Ovary (tissue), 9 donors: ENCODE results near the gene CYREN. TPM values are rescaled to one million over a fixed set of nuclear protein-coding genes. Genes with fewer than 3 reads are reported as not detected.

ENCODE experiments used
- DNase-seq, 5 donors: peaks; one replicate each; pipeline ENCODE4 v3.0.0-alpha.2; 2019 to 2020
- H3K27ac ChIP-seq, 2 donors: fragments of 200-600 bp; one replicate each; pipeline versions ENCODE4 v1.5.1 to v1.8.0; 2019 to 2022
- H3K27me3 ChIP-seq: fragments of 200-600 bp; one replicate; pipeline ENCODE4 v1.8.0; 2022
- H3K36me3 ChIP-seq: fragments of 200-600 bp; sonication (generic); one replicate; pipeline ENCODE4 v1.5.1; 2019
- H3K4me1 ChIP-seq: one replicate; pipeline ENCODE4 v1.8.1; 2013; ENCODE audit warnings: mild to moderate bottlenecking, moderate library complexity; ENCODE audit not compliant: insufficient read depth
- H3K4me3 ChIP-seq: fragments of 200-600 bp; sonication (generic); one replicate; pipeline ENCODE4 v1.5.1; 2017
- H3K9me3 ChIP-seq, 2 donors: fragments of 200-600 bp in 1 of 2; sonication (generic) in 1 of 2; one replicate each; pipeline versions ENCODE4 v1.5.1 to v1.8.1; 2013 to 2019; ENCODE audit warnings: mild to moderate bottlenecking in 1 of 2, moderate library complexity in 1 of 2
- EP300 ChIP-seq: sonication (generic); formaldehyde crosslinking; IDR thresholded peaks from one replicate; pipeline ENCODE4 v1.6.1; 2017; ENCODE audit warnings: antibody characterized with exemption
- POLR2A ChIP-seq: fragments of 450-650 bp; IDR thresholded peaks from one replicate; pipeline ENCODE4 v1.6.1; 2017; ENCODE audit warnings: antibody characterized with exemption, mild to moderate bottlenecking, moderate library complexity
- WGBS, 3 donors: extraction: QIAGEN DNeasy Blood & Tissue Kit in 1 of 3; methylation state at CpG; one replicate each; pipeline versions ENCODE4 v1.1.5 to v1.1.7; 2013 to 2017; 5-methylcytosine and 5-hydroxymethylcytosine counted together
- intact Hi-C, 4 donors: fragments of 100-400 bp; cut with DNase I; formaldehyde crosslinking; loops; one replicate each; pipeline versions ENCODE4 v1.11.0 to v1.15.1; 2022 to 2023
- polyA plus RNA-seq, 2 donors: library from polyadenylated mRNA; stranded (reverse); fragments of 200-250 nt in 1 of 2; fragments of 350-450 nt in 1 of 2; fragmentation: Illumina TruSeq in 1 of 2; extraction: RNeasy Lipid Tissue Mini Kit (QIAGEN cat#74804) in 1 of 2; gene quantifications; one replicate each; pipeline ENCODE4 v1.2.3, GENCODE V29; 2013 to 2014
- total RNA-seq, 7 donors: library from RNA; depleted of rRNA in 2 of 7; stranded (reverse); fragments of >200 nt in 2 of 7; fragmentation: NEBNext Ultra II Directional in 3 of 7; extraction: Animal tissue kit (Norgen Biotek cat#: 25700) in 3 of 7; gene quantifications; one replicate each; pipeline versions ENCODE4 v1.1.0 to v1.2.4, GENCODE V29; 2016 to 2023
- TF ChIP-seq, protein P1 (sequence below), 3 donors: fragments of 450-650 bp in 2 of 3; fragments of 200-600 bp in 1 of 3; IDR thresholded peaks; one replicate each; pipeline versions ENCODE4 v1.5.1 to v1.8.0; 2016 to 2022; ENCODE audit warnings: antibody characterized with exemption in 3 of 3, mild to moderate bottlenecking in 1 of 3
- donor health status: DM: no; HTN: no; CAD: no; lungs with moderate emphysema.
- donor health status: DM: no; HTN: no; CAD: no.
- donor health status: Bipolar disorder and iron deficiency.
- donor health status: DM: yes; HTN: yes; CAD: no.
- donor health status: DM: no; HTN: no; CAD: no.
- donor health status: DM: yes; HTN: yes; CAD: no.

CYREN gene
- total and polyA plus RNA-seq, 9 donors, result 21.1 to 54.2 (median 35.6) TPM

DNA sequence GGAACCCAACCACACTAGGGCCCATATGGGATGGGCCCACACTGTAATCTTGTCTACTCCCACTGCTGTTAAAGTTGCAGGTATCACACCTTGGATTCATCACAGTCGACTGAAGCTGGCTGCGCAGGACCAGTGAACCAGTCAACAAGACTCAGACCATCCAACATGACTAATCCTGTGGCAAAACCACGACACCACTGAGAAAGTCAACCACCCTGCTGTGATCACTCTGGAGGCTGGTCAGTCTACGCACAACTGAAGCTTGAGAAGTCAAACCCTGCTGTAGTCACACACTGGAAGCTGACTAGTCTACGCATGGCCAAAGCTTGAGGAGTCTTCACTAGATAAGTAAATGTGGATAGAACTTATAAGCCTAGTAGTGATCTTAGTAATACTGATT, 9.6 kb upstream of the CYREN start:
- Histone ChIP-seq H3K4me3 (no peak overlapping the region), H3K9me3 (no peaks in the 10 kb centered on the region), H3K36me3 (no peaks in the 10 kb centered on the region), H3K27me3 (no peaks in the 10 kb centered on the region), H3K27ac (no peak overlapping the region), H3K4me1 (no peaks in the 10 kb centered on the region)
- no peak for TF ChIP-seq POLR2A
- TF ChIP-seq EP300, result no peak
- TF ChIP-seq, protein P1, sequence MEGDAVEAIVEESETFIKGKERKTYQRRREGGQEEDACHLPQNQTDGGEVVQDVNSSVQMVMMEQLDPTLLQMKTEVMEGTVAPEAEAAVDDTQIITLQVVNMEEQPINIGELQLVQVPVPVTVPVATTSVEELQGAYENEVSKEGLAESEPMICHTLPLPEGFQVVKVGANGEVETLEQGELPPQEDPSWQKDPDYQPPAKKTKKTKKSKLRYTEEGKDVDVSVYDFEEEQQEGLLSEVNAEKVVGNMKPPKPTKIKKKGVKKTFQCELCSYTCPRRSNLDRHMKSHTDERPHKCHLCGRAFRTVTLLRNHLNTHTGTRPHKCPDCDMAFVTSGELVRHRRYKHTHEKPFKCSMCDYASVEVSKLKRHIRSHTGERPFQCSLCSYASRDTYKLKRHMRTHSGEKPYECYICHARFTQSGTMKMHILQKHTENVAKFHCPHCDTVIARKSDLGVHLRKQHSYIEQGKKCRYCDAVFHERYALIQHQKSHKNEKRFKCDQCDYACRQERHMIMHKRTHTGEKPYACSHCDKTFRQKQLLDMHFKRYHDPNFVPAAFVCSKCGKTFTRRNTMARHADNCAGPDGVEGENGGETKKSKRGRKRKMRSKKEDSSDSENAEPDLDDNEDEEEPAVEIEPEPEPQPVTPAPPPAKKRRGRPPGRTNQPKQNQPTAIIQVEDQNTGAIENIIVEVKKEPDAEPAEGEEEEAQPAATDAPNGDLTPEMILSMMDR (IDR thresholded peaks at IDR 0.05), result no peak
- no peak for DNase-seq
- intact Hi-C loops, result no loop called here
- 96 to 98% (median 96%) methylated on average over 5 of the region's 5 CpGs for WGBS, 3 donors

DNA sequence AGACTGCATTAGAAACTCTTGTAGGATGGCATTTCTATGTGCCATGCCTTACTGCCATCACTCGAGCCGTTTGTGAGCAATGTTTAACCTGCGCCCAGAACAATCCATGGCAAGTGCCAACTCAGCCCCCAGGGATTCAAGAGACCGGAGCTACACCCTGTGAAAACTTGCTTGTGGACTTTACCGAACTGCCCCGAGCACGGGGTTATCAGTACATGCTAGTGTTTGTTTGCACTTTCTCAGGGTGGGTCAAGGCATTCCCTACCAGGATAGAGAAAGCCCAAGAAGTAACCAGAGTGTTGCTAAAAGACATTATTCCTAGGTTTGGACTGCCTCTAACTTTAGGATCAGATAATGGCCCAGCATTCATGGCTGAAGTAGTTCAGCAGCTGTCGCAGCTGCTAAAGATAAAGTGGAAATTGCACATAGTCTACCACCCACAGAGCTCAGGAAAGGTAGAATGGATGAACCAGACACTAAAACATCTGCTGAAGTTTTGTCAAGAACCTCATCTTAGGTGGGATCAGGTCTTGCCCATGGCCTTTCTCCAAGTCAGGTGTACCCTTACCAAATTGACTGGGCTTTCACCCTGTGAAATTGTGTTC, 8.9 kb upstream of the CYREN start:
- no peak overlapping the region for H3K4me3 ChIP-seq
- DNase-seq, result no peak
- WGBS, 3 donors, result 80 to 86% (median 85%) methylated on average over 8 of the region's 8 CpGs
- TF ChIP-seq, protein P1 (IDR thresholded peaks at IDR 0.05), result no peak
- H3K9me3 ChIP-seq, result no peaks in the 10 kb centered on the region
- intact Hi-C loops, result no loop called here
- no peaks in the 10 kb centered on the region for H3K4me1 ChIP-seq
- H3K27ac ChIP-seq, result no peak overlapping the region
- no peaks in the 10 kb centered on the region for H3K27me3 ChIP-seq
- no peaks in the 10 kb centered on the region for H3K36me3 ChIP-seq

DNA sequence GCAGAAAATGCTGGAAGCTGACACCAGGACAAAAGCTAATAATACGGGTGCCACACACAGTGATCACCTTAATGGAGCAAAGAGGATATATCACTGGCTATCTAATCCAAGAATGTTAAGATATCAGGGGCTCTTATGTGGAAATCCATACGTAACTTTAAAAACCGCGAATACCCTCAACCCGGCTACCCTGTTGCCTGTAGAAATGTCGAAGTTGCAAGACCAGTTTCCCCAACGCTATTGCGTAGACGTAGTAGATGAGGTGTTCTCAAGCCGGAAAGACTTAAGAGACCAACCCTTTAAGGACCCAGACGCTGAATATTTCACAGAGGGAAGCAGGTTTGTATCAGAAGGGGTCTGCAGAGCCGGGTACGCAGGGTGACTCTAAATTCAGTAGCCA, 7.9 kb upstream of the CYREN start:
- H3K36me3 ChIP-seq, result no peaks in the 10 kb centered on the region
- no peaks in the 10 kb centered on the region for H3K4me1 ChIP-seq
- no peaks in the 10 kb centered on the region for H3K27me3 ChIP-seq
- no peak overlapping the region for H3K27ac ChIP-seq
- H3K4me3 ChIP-seq, result no peak overlapping the region
- TF ChIP-seq, protein P1 (IDR thresholded peaks at IDR 0.05), result no peak
- no peak for TF ChIP-seq POLR2A
- no peak for TF ChIP-seq EP300
- DNase-seq, result no peak
- H3K9me3 ChIP-seq, result no peaks in the 10 kb centered on the region
- 89 to 95% (median 91%) methylated on average over 13 of the region's 13 CpGs for whole genome bisulfite sequencing, 3 donors
- intact Hi-C loops, result no loop called here

DNA sequence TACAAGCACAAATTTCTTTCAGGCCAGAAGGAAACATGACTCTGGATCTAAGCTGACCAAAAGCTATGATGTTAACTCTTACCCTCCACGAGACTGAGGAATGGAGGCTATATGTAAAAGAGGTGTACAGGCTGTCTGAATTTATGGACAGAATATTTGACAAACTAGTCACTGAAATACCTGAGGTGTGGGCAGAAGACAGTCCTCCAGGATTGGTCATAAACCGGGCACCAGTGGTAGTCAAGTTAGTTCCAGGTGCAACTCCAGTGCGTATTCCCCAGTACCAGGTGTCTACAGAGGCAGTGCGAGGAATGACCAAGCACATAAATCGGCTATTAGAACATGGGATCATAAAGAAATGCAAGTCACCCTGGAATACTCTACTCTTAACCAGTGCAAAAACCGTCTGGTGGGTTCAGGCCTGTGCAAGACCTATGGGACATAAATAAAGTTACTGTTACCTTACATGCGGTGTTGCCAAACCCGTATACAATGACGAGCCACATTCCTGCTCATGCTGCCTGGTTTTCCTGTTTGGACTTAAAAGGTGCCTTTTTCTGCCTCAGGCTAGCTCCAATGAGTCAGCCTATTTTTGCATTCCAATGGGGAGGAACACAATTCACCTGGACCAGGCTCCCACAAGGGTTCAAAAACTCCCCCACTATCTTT, 6.7 kb upstream of the CYREN start:
- Histone ChIP-seq H3K27ac (no peak overlapping the region), H3K36me3 (no peaks in the 10 kb centered on the region), H3K4me1 (no peaks in the 10 kb centered on the region), H3K9me3 (no peaks in the 10 kb centered on the region), H3K4me3 (no peak overlapping the region), H3K27me3 (no peaks in the 10 kb centered on the region)
- DNase-seq, result no peak
- TF ChIP-seq, protein P1 (IDR thresholded peaks at IDR 0.05), result no peak
- intact Hi-C loops, result no loop called here
- 92 to 95% (median 94%) methylated on average over 9 of the region's 9 CpGs for WGBS, 3 donors
